ENCODE measurements around the gene RRAGB.
A peak's percentile ranks its signal among the peaks of the same experiment; 100 is the strongest.
"Not testable (repeated sequence)": the region's sequence is repeated elsewhere in the genome, so short reads cannot be mapped to it uniquely, and the experiment has no call there.

RRAGB gene, protein sequence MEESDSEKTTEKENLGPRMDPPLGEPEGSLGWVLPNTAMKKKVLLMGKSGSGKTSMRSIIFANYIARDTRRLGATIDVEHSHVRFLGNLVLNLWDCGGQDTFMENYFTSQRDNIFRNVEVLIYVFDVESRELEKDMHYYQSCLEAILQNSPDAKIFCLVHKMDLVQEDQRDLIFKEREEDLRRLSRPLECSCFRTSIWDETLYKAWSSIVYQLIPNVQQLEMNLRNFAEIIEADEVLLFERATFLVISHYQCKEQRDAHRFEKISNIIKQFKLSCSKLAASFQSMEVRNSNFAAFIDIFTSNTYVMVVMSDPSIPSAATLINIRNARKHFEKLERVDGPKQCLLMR
- long read RNA-seq, donor 1, transcript RRAGB-202 (10 exons, 2,061 nt): major isoform, 10 of 12 reads
- long read RNA-seq, donor 1, partial matches to known transcripts: 0 of 12 reads
- long read RNA-seq, donor 1, other reads (novel, unspliced or antisense): 0 of 12 reads
- long read RNA-seq, donor 2, transcript RRAGB-202 (10 exons, 2,061 nt): major isoform, 10 of 11 reads
- long read RNA-seq, donor 2, partial matches to known transcripts: 0 of 11 reads
- long read RNA-seq, donor 2, other reads (novel, unspliced or antisense): 0 of 11 reads
- long read RNA-seq, donor 3, partial matches to known transcripts: 0 of 4 reads
- long read RNA-seq, donor 3, other reads (novel, unspliced or antisense): 0 of 4 reads
- long read RNA-seq, donor 4, transcript RRAGB-202 (10 exons, 2,061 nt): major isoform, 7 of 9 reads
- long read RNA-seq, donor 4, partial matches to known transcripts: 0 of 9 reads
- long read RNA-seq, donor 4, other reads (novel, unspliced or antisense): 0 of 9 reads
- long read RNA-seq, donor 5, transcript RRAGB-202 (10 exons, 2,061 nt): major isoform, 7 of 8 reads
- long read RNA-seq, donor 5, partial matches to known transcripts: 0 of 8 reads
- long read RNA-seq, donor 5, other reads (novel, unspliced or antisense): 0 of 8 reads
- long read RNA-seq, donor 6, partial matches to known transcripts: 0 of 5 reads
- long read RNA-seq, donor 6, other reads (novel, unspliced or antisense): 0 of 5 reads
- long read RNA-seq, donor 7, partial matches to known transcripts: 0 of 7 reads
- long read RNA-seq, donor 7, other reads (novel, unspliced or antisense): 0 of 7 reads
- long read RNA-seq, donor 8, transcript RRAGB-202 (10 exons, 2,061 nt): major isoform, 6 of 9 reads
- long read RNA-seq, donor 8, partial matches to known transcripts: 0 of 9 reads
- long read RNA-seq, donor 8, other reads (novel, unspliced or antisense): 0 of 9 reads

DNA sequence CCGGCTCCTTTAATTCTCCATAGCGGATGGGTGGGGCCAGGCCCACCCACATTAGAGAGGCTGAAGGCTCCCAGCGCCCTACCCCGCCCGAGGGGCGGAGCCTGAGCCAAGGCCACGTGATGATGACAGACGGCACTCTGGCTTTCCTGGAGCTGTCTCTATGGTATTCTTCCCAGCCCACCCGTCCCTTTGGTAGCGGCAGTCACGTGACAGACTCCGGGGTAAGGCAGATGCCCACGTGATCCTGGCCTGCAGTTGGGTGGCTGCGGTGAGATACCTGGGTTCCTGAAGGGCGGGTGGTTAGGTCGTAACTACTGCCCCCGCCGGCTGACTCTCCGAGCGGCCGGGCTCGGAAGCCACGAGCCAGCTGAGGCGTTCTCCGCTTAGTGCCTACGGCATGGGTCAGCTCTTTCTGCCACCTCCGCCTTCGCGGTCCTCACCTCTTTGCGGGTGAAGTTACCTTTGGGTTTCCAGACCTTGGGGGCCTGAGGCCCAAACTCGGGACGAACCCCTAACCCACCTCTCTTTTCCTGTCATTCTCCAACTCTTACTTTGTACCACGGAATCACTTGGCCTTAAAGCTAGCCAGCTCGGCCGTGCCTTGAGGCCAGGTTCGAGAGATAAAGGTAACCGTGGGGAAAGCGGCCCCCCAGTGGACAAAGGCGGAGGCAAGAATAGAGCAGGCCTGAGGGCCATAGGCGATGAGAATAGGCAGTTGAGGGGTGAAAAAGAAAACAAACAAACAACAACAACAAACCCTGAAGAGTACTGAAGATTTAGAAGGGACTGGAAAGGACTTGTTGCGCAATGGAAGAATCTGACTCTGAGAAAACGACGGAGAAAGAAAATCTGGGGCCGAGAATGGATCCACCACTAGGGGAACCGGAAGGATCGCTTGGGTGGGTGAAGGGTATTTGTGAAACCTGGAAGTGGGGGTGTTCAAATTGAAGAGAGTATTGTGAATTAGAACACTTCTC, at the start of gene RRAGB:
Gene RRAGB (plus strand): TSS at position 229 of the 977 bp plus-strand sequence. CDS start 579 bp downstream, at position 808.
- peak; percentile 80 for DNase-seq

DNA sequence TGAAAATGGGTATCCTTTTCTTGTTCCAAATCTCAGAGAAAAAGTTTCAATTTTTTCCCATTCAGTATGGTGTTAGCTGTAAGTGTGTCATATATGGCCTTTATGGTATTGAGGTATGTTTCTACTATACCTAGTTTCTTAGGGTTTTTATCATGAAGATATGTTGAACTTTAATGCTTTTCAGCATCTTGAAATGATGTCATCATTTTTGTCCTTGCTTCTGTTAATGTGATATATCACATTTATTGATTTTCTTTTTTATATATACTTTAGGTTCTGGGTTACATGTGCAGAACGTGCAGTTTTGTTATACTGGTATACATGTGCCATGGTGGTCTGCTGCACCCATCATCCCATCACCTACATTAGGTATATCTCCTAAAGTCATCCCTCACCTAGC, 49.5 kb upstream of the RRAGB start:
- no peak for DNase-seq

DNA sequence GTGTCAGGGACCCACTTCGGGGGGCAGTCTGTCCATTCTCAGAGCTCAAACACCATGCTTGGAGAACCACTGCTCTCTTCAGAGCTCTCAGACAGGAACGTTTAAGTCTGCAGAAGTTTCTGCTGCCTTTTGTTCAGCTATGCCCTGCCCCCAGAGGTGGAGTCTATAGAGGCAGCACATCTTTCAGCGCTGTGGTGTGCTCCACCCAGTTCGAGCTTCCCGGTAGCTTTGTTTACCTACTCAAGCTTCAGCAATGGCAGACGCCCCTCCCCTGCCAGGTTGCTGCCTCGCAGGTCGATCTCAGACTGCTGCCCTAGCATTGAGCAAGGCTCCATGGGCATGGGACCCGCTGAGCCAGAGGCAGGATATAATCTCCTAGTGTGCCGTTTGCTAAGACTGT, 29.0 kb upstream of the RRAGB start:
- not testable (repeated sequence) for DNase-seq

DNA sequence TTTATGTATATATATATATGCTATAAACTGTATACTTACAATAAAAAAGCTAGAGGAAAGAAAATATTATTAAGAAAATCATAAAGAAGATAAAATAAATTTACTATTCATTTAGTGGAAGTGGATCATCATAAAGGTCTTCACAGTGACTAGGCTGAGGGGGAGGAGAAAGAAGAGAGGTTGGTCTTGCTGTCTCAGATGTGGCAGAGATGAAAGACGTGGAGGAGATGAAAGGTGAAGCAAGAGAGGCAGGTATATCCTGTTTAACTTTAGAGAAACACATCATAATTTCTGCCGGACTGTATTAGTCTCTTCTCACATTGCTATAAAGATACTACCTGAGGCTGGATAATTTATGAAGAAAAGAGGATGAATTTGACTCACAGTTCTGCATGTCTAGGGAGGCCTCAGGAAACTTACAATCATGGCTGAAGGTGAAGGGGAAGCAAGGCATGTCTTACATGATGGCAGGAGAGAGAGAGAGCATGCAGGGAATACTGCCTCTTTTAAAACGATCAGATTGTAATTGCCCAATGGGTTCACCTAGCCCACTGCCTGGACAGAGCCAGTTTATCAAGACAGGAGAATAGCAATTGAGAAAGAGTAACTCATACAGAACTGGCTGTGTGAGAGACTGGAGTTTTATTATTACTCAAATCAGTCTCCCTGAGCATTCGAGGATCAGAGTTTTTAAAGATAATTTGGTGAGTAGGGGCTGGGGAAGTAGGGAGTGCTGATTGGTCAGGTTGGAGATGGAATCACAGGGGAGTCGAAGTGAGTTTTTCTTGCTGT, 22.1 kb upstream of the RRAGB start:
- no peak for DNase-seq

DNA sequence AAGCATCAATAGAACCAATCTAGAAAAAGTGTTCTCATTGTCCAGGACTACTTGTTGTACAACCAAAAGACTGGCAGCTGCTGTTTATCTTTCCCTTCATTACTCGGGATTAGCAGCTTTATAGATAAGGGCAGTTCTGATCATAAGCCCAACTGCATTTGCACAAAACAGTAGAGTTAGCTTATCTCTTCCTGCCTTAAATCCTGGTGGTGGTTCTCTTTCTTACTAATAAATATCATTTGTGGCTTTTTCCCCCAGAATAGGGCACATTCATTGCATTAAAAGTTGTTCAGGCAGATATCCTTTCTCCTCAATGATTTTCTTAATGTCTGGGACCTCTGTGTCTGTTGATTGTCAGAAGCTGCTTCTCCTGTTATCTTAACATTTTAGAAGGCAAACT, 20.2 kb upstream of the RRAGB start:
- DNase-seq: no peak

DNA sequence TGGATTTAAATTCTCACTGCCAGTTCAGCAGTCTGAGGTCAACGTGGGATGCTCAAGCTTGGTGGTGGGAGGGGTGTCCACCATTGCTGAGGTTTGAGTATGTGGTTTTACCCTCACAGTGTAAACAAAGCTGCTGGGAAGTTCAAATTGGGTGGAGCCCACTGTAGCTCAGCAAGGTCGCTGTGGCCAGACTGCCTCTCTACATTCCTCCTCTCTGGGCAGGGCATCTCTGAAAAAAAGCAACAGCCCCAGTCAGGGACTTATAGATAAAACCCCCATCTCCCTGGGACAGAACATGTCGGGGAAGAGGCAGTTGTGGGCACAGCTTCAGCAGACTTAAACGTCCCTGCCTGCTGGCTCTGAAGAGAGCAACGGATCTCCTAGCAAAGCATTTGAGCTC, 14.9 kb upstream of the RRAGB start:
- no peak for DNase-seq

DNA sequence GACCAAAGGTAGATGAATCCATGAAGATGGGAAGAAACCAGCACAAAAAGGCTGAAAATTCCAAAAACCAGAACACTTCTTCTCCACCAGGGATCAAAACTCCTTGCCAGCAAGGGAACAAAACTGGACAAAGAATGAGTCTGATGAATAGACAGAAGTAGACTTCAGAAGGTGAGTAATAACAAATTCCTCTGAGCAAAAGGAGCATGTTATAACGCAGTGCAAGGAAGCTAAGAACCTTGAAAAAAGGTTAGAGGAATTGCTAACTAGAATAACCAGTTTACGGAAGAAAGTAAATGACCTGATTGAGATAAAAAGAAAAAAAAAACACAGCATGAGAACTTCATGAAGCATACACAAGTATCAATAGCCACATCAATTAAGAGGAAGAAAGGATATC, 14.1 kb upstream of the RRAGB start:
- not testable (repeated sequence) for DNase-seq

DNA sequence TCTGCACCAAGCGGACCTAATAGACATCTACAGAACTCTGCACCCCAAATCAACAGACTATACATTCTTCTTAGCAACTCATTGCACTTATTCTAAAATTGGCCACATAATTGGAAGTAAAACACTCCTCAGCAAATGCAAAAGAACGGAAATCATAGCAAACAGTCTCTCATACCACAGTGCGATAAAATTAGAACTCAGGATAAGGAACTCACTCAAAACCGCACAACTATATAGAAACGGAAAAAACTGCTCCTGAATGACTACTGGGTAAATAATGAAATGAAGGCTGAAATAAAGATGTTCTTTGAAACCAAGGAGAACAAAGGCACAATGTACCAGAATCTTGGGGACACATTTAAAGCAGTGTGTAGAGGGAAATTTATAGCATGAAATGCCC, 12.5 kb upstream of the RRAGB start:
- not testable (repeated sequence) for DNase-seq

DNA sequence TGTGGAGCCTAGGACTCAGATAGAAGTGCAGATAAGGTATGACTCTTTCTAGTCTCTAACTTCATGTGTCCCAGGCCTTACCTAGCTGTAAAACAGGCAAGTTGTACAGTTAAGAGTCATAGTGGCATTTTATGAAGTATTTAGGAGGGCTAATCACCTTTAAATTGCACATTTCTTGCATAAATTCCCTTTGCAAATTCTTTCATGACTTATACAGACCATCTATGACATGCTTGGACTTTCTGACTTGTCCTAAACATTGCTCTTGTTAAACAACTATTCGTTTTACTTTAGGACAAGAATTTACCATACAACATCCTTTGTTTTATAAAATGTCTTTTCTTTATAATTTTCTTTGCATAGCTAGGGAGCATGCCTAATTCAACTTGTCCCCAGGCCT, 7.8 kb upstream of the RRAGB start:
- DNase-seq: no peak

DNA sequence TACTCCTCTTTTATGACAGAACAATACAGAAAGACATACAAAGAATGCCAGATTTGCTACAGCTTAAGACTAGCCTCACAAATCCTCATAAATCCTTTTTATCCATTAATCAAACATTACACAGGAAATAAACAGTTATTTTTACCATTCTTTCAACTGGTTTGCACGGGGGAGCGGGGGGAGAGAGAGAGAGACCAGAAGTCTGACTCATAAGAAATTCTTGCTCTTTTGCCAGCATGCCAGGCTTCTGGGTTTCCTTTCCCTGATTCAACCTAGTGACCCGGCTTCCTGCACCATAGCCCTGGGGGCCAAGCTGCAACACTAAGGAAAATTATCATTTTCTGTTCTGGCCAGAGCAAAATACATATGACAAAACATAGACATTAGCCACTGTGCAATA, 6.8 kb upstream of the RRAGB start:
- no peak for DNase-seq

DNA sequence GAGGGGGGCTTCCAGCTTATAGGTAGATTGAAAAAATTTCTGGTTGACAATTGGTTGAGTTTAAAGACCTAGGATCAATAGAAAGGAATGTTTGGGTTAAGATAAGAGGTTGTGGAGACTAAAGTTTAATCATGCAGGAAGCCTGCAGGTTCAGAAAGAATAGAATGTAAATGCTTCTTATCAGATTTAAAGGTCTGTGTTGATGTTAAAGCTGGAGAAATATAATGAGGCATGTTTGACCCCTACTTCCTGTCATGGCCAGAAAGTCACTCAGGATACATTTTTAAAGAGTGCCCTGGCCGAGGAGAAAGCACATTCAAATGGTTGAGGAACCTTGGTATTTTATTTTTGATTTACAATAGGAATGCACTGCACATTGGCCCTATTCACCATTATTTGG, 3.9 kb upstream of the RRAGB start:
- no peak for DNase-seq

DNA sequence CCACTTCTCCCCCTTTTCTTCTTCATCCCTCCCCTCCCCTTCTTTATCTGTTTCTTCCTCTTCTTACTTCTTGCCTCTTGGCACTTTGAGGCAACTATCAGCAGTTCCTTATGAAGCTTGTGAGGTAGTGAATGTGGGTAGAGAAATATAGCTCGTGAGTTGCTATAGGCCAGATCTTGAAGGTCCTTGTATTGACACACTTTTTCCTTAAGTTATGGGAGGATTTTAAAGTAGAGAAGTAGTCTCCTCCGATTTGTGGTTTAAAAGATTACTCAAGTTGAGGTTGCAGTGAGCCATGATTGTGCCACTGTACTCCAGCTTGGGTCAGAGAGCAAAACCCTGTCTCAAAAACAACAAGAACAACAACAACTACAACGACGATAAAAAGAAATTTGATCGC, 3.4 kb upstream of the RRAGB start:
- no peak for DNase-seq

DNA sequence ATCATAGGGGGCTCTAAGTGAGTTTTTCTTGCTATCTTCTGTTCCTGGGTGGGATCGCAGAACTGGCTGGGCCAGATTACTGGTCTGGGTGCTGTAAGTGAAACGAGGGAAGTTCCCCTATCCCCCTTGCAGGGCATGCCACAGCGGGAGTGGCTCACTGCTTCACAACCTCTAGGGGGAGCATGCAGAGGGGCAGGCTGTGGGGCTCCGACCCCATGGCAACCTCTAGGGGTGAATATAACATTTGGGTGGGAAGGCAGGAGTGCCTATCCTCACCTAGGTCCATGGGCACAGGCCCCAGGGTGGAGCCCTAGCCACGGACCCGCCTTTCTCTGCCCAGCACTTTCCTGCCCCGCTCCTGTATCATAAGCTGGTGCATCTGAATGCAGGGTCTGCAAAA, 1.7 kb upstream of the RRAGB start:
- DNase-seq: no peak

DNA sequence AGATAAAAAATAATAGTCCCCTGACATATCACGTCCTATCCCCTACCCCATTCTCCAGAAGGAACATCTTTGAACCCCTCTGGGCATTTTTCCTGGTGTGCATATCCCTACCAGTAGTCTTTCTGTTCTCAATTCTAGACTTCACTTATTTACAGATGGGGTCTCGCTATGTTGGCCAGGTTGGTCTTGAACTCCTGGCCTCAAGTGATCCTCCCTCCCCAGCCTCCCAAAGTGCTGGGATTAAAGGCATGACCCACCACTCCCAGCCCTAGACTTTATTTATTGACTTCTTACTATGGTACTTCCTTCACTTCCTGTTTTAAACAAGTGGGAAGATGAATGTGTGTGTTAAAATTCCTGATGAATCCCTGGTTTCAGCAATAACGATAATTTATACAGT, 612 bp upstream of the RRAGB start:
- DNase-seq: no peak

DNA sequence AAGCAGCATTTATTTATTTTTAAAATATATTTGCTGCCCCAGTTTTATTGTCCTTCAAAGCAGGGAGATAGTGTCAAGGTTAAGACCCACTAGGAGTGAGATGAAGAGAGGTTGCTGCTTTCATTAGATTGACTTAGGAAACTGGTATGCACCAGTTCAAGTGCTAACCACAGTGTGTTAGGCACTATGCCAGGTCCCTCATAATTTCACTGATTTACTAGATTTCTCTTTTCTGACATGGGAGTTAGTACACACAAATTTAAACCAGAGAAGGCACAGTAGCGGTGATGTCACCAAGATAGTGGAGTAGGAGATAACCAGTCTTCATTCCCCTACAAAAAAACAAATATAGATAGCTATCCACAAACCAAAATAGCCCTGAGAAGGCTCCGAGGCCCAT, 14.3 kb downstream of the RRAGB start:
- DNase-seq: no peak

DNA sequence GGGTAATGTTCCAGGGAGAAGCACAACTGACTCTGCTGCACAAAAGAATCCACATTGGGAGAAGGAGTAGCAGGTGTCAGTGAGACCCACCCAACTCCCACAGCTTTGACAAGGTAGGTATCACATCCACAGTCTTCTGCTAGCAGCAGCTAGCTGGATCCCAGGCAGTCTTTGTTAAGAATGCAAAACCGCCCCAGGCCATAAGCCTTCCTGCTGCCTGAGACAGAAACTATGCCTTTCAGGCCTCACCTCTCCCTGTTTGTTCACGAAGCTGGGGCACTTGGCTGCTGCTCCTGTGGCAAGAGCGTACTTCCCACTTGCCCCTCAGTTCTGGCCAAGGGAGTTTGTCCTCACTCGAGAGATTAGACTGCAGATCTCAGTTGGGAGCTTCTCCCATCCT, 21.4 kb downstream of the RRAGB start:
- no peak for DNase-seq

DNA sequence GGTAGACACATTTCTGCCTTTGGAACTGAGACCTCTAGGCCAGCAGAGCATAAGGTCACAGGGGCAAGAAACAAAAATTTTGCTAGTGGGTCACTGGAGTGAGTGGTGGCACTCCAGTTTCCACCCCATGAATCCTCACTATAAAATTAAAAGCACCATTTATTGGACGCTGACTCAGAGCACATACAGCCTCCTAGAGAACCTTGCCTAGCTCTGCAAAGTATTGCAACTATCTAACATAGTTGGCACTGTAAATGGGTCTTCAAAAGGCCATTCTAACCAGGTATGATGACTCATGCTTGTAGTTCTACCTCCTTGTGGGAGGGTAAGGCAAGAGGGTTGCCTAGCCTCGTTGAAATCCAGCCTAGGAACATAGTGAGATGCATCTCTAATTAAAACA, 25.1 kb downstream of the RRAGB start:
- no peak for DNase-seq

DNA sequence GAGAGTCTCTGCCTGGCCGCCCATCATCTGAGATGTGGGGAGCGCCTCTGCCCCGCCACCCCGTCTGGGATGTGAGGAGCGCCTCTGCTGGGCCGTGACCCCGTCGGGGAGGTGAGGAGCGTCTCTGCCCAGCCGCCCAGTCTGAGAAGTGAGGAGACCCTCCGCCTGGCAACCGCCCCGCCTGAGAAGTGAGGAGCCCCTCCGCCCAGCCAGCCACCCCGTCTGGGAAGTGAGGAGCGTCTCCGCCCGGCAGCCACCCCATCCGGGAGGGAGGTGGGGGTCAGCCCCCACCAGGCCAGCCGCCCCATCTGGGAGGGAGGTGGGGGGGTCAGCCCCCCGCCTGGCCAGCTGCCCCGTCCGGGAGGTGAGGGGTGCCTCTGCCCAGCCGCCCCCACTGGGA, 30.9 kb downstream of the RRAGB start:
- not testable (repeated sequence) for DNase-seq

DNA sequence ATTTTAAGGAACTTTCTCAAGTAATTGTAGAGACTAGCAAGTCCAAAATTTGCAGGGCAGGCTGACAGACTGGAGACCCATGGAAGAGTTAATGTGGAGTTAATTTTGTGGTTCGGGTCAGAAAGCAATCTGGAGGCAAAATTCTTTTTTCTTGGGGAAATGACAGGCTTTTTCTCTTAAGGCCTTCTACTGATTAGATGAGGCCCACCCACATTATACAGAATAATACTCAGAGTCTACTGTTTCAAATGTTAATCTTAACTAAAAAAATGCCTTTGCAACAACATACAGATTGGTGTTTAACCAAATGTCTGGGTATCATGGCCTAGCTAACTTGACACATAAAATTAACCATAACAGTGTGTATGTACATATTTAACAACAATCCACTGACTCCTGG, 32.7 kb downstream of the RRAGB start:
- DNase-seq: no peak

DNA sequence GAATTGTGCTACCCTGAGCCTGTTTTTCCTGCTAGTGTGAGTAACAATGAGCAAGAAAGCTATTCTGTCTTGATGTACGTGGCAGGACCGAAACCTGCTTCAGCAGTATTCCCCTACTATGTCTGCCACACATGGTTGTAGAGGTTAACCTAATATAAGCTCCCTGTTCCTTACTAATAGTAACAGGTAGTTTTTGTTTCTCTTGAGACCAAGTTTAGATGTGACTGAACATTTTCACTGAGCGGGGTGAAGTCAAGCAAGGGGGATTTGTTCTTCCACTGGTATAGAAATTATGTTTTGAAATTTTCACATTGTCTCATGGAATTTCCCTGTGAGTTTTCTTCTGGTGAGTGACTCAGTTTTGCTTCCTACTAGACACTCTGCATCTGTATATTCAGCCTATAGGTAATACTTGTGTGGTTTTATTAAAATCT, 37.3 kb downstream of the RRAGB start:
- DNase-seq: no peak

DNA sequence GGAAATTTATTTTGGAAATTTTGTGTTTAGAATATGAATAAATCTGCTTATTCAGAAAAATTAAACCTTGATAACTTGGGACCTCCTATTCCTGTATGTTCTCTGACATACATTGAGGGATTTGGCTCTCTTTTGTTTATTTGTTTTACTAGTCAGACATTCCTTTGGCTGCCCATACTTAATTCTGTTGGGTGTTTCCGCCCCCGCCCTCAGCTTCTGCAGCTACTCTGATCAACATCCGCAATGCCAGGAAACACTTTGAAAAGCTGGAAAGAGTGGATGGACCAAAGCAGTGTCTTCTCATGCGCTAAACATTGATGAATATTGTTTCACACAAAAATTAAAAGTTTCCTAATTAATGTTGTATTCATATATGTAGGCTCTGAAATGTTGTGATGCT, 40.5 kb downstream of the RRAGB start:
- DNase-seq: no peak

All from right kidney (tissue), 9 donors.